CD8-positive, alpha-beta memory T cell (primary cell): ENCODE results near the gene SHISA5. TPM values are rescaled to one million over a fixed set of nuclear protein-coding genes. Genes with fewer than 3 reads are reported as not detected.

Experiments
- CTCF ChIA-PET: fragments of 350-600 bp; sonication (Branson Sonifier 250); formaldehyde crosslinking; loops from one replicate; lab custom pipeline; 2021; ENCODE audit warnings: antibody characterized with exemption; lab: Charles Lee
- POLR2A ChIA-PET: fragments of 350-600 bp; sonication (Branson Sonifier 250); formaldehyde crosslinking; loops from one replicate; lab custom pipeline; 2021; ENCODE audit warnings: antibody characterized with exemption; lab: Charles Lee
- DNase-seq, 5 donors: peaks; one replicate each; pipeline versions ENCODE4 v3.0.0 to v3.0.0-alpha.2; 2020 to 2022; ENCODE audit warnings: mixed read lengths in 1 of 5
- H3K27ac ChIP-seq: one replicate; pipeline ENCODE4 v1.7.0; 2013; ENCODE audit warnings: low read depth, mild to moderate bottlenecking, low read length, moderate library complexity
- H3K27me3 ChIP-seq: 2 replicates; pipeline ENCODE4 v1.7.0; 2013; ENCODE audit warnings: low read length, mild to moderate bottlenecking; ENCODE audit not compliant: insufficient read depth, poor library complexity, severe bottlenecking
- H3K36me3 ChIP-seq: 2 replicates; pipeline ENCODE4 v1.7.0; 2013; ENCODE audit warnings: mild to moderate bottlenecking, low read length, moderate library complexity; ENCODE audit not compliant: insufficient read depth
- H3K4me1 ChIP-seq: 2 replicates; pipeline ENCODE4 v1.7.0; 2013; ENCODE audit warnings: mild to moderate bottlenecking, low read length, moderate library complexity; ENCODE audit not compliant: insufficient read depth
- H3K4me3 ChIP-seq: 2 replicates; pipeline ENCODE4 v1.7.0; 2013; ENCODE audit warnings: mild to moderate bottlenecking, low read length
- H3K9me3 ChIP-seq: 2 replicates; pipeline ENCODE4 v1.7.0; 2013; ENCODE audit warnings: mild to moderate bottlenecking, low read length
- H3K27ac Mint-ChIP-seq, 8 donors: one replicate each; pipeline ENCODE4 v1.8.0; 2020 to 2021; ENCODE audit warnings: mixed read lengths in 8 of 8, mild to moderate bottlenecking in 6 of 8, inconsistent platforms in 3 of 8, moderate library complexity in 3 of 8
- H3K27me3 Mint-ChIP-seq, 2 donors: one replicate each; pipeline ENCODE4 v1.8.0; 2020 to 2021; ENCODE audit warnings: mixed read lengths in 2 of 2, mild to moderate bottlenecking in 1 of 2, moderate library complexity in 1 of 2
- H3K36me3 Mint-ChIP-seq, 3 donors: one replicate each; pipeline ENCODE4 v1.8.0; 2020 to 2021; ENCODE audit warnings: mixed read lengths in 3 of 3, inconsistent platforms in 1 of 3, mild to moderate bottlenecking in 1 of 3
- H3K4me1 Mint-ChIP-seq, 3 donors: one replicate each; pipeline ENCODE4 v1.8.0; 2020 to 2021; ENCODE audit warnings: mixed read lengths in 3 of 3, inconsistent platforms in 1 of 3, mild to moderate bottlenecking in 1 of 3
- H3K4me3 Mint-ChIP-seq, 7 donors: one replicate each; pipeline ENCODE4 v1.8.0; 2020 to 2021; ENCODE audit warnings: mixed read lengths in 7 of 7, mild to moderate bottlenecking in 6 of 7, moderate library complexity in 4 of 7, inconsistent platforms in 2 of 7
- H3K9me3 Mint-ChIP-seq, 5 donors: one replicate each; pipeline ENCODE4 v1.8.0; 2020 to 2022; ENCODE audit warnings: mixed read lengths in 5 of 5, mild to moderate bottlenecking in 3 of 5, moderate library complexity in 2 of 5, inconsistent platforms in 1 of 5
- polyA plus RNA-seq: library from polyadenylated mRNA; unstranded; fragments of 300-500 nt; fragmentation: Illumina TruSeq; gene quantifications from one replicate; pipeline ENCODE4 v1.2.3, GENCODE V29; 2021
- total RNA-seq, 2 experiments: library from RNA; stranded (reverse); gene quantifications; one replicate each; pipeline ENCODE4 v1.2.3, GENCODE V29; 2021

SHISA5 gene
- total and polyA plus RNA-seq, 3 experiments from 2014 or later = 102 to 470 (median 102) TPM

DNA sequence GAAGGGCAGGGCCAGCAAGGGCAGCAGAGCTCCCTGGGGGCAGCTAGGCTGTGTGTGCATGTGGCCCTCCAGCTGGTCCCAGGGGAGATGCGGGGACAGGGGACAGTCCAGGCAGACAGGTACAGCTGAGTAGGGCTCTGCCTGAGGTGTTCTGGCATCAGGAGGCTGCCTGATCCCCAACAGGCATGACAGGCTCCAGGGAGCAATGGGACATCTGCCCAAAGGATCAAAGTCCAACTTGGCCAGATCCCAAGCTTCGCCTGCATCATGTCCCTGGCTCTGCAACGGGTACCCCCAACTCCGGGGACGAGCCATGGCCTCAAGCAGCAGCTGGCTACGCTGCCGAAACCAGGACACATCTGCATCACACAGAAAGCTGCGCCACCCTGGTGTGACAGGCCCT, 35.6 kb downstream of the SHISA5 start:
- peaks cover 28% of the 10 kb centered on the region for H3K36me3 ChIP-seq
- Mint-ChIP-seq H3K4me1 (peaks cover 49 to 69% (median 62%) of the 10 kb centered on the region in 3 donors), H3K9me3 (no peaks in the 10 kb centered on the region), H3K27ac (peak overlapping the region; percentile 82 to 99 (median 96)), H3K36me3 (peaks cover 0 to 46% (median 11%) of the 10 kb centered on the region in 3 donors), H3K4me3 (peak overlapping the region; percentile 56 to 94 (median 90)), H3K27me3 (no peaks in the 10 kb centered on the region)
- H3K27ac ChIP-seq = no peak overlapping the region
- H3K27me3 ChIP-seq = no peaks in the 10 kb centered on the region
- ChIA-PET CTCF (interaction anchor here (1.0 to 10.2 kb wide), 3 partner anchors 11 to 32 kb away, joined by 3 to 69 read pairs (median 6); no protein-coding TSS in a partner anchor), POLR2A (interaction anchor here (1.7 kb wide), 1 partner anchor 28 kb away, joined by 4 read pairs; the partner anchor contains the start of genes CCDC51 and TMA7)
- peaks cover 73% of the 10 kb centered on the region for H3K4me1 ChIP-seq
- H3K9me3 ChIP-seq = no peaks in the 10 kb centered on the region
- DNase-seq = no peak
- no peak overlapping the region for H3K4me3 ChIP-seq

DNA sequence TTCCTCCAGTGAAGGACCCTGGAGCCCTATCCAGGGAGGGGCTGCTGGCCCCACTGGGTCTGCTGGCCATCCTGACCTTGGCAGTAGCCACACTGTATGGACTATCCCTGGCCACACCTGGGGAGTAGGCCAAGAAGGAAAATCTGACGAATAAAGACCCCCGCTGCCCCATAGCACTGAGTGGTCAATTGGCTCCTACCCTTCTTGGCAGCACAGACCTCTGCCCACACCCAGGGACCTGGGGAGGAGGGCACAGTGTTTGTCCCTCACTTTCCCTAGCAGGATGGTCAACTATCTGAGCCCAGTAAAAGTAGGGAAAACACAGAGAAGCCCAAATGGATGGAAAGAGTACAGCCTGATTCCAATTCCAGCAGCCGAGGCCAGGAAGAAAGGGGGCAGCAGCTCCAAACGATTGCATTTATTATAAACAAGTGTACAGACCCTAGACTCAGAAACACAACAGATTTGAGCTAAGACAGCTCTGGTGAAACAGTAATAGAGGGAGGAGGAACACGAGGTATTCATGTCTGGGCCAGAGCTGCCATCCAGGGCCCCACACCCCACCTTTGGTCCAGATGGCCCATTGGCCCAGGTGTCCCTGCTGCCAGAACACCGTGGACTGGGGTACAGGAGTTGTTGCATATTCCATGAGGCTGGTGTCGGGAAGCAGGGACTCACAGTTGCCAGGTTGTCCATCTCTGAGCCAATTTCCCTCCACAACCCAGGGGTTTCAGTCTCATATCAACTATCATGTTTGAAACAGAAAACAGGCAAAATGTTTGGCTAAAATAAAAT, 36.3 kb downstream of the SHISA5 start:
- Histone ChIP-seq H3K4me3 (peak overlapping the region; percentile 71), H3K9me3 (no peaks in the 10 kb centered on the region), H3K36me3 (peaks cover 28% of the 10 kb centered on the region), H3K4me1 (peaks cover 70% of the 10 kb centered on the region), H3K27ac (no peak overlapping the region), H3K27me3 (no peaks in the 10 kb centered on the region)
- POLR2A ChIA-PET = interaction anchor here (1.1 to 2.5 kb wide), 4 partner anchors 11 to 40 kb away, joined by 3 to 11 read pairs (median 6); partner anchors contain the start of genes CCDC51 and TMA7
- CTCF ChIA-PET = interaction anchor here (1.0 to 10.2 kb wide), 7 partner anchors 10 to 90 kb away, joined by 3 to 69 read pairs (median 8); no protein-coding TSS in a partner anchor
- no peak for DNase-seq
- peak overlapping the region; percentile 86 to 94 (median 90) for H3K4me3 Mint-ChIP-seq
- no peaks in the 10 kb centered on the region for H3K9me3 Mint-ChIP-seq
- peaks cover 0 to 44% (median 11%) of the 10 kb centered on the region in 3 donors for H3K36me3 Mint-ChIP-seq
- H3K27me3 Mint-ChIP-seq = no peaks in the 10 kb centered on the region
- H3K27ac Mint-ChIP-seq = peak overlapping the region; percentile 96 to 99 (median 97)
- H3K4me1 Mint-ChIP-seq = peaks cover 42 to 62% (median 55%) of the 10 kb centered on the region in 3 donors

DNA sequence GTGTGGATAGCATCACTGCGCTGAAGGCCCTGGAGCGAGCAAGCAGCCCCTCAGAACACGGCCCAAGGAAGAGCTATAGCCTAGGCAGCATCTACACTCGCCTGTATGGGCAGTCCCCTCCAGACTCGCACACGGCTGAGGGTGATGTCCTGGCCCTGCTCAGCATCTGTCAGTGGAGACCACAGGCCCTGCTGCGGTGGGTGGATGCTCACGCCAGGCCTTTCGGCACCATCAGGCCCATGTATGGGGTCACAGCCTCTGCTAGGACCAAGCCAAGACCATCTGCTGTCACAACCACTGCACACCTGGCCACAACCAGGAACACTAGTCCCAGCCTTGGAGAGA, 36.9 kb downstream of the SHISA5 start:
- ChIA-PET CTCF (interaction anchor here (0.8 to 10.2 kb wide), 8 partner anchors 9 to 91 kb away, joined by 3 to 69 read pairs (median 8); no protein-coding TSS in a partner anchor), POLR2A (interaction anchor here (0.9 to 2.5 kb wide), 5 partner anchors 11 to 40 kb away, joined by 3 to 11 read pairs (median 4); partner anchors contain the start of genes CCDC51 and TMA7)
- Histone ChIP-seq H3K9me3 (no peaks in the 10 kb centered on the region), H3K36me3 (peaks cover 28% of the 10 kb centered on the region), H3K27me3 (no peaks in the 10 kb centered on the region), H3K27ac (no peak overlapping the region), H3K4me3 (peak overlapping the region; percentile 71), H3K4me1 (peaks cover 67% of the 10 kb centered on the region)
- Mint-ChIP-seq H3K9me3 (no peaks in the 10 kb centered on the region), H3K4me1 (peaks cover 41 to 61% (median 54%) of the 10 kb centered on the region in 3 donors), H3K4me3 (peak overlapping the region; percentile 86 to 94 (median 90)), H3K36me3 (peaks cover 0 to 43% (median 11%) of the 10 kb centered on the region in 3 donors), H3K27ac (peak overlapping the region; percentile 96 to 99 (median 97)), H3K27me3 (no peaks in the 10 kb centered on the region)
- DNase-seq = no peak

- CTCF ChIA-PET = interaction anchor here (0.8 to 10.2 kb wide), 8 partner anchors 9 to 91 kb away, joined by 3 to 69 read pairs (median 8); no protein-coding TSS in a partner anchor
- Mint-ChIP-seq H3K9me3 (no peaks in the 10 kb centered on the region), H3K4me1 (peaks cover 41 to 61% (median 54%) of the 10 kb centered on the region in 3 donors), H3K27me3 (no peaks in the 10 kb centered on the region), H3K4me3 (peak overlapping the region; percentile 86 to 94 (median 90)), H3K27ac (peak overlapping the region; percentile 96 to 99 (median 97)), H3K36me3 (peaks cover 0 to 43% (median 11%) of the 10 kb centered on the region in 3 donors)
- Histone ChIP-seq H3K36me3 (peaks cover 28% of the 10 kb centered on the region), H3K4me1 (peaks cover 62% of the 10 kb centered on the region), H3K4me3 (peak overlapping the region; percentile 71), H3K9me3 (no peaks in the 10 kb centered on the region), H3K27me3 (no peaks in the 10 kb centered on the region), H3K27ac (peak overlapping the region; percentile 89)
- DNase-seq = peak in 4 of 5 donors; percentile 18 to 60 (median 30)
- POLR2A ChIA-PET = interaction anchor here (0.7 to 2.5 kb wide), 6 partner anchors 11 to 143 kb away, joined by 3 to 11 read pairs (median 4); partner anchors contain the start of genes CCDC51, TMA7 and UQCRC1
Observed at GRCh38 chr3:48466386-48467109, 37.4 kb downstream of the SHISA5 start.

DNA sequence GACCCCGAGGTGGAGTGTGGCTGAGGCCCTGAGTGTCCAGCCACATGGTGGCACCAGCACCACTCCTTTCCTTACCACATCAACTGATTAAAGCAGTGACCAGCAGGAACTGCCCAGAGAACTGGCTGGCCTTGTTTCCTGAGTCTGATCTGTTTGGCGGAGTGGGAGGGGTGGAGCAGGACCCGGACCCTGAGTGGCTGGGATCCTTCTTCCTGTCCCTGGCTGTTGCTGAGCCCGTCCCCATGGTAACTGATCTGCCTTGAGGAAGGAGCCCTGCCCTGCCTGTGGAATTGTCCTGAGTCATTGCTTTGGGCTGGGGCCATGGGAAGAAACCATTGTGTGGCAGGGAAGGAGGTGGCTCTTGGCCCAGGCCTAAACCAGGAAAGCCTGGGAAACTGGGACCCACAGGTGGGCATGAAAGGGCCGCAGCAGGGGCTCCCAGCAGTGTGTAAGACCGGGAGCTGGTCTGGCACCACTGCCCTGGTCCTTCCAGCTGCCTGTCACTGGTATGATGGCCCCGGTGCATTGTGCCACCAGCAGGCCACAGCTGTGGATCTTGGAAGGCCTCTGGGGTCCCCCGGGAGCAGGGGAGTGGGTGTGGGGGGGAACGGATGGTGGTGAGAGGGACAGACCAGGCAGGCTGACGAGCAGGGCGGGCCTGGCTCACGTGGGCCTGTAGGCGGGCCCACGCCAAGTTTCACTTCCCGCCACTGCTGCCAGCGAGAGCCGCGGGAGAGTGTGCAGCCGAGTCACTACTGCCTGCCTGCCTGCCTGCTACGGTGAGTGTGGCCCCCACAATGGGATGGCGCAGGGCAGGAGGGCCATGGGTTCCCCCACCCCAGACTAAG, 38.2 kb downstream of the SHISA5 start:
- peak overlapping the region; percentile 89 for H3K27ac ChIP-seq
- peak overlapping the region; percentile 71 for H3K4me3 ChIP-seq
- Mint-ChIP-seq H3K4me3 (peak overlapping the region; percentile 86 to 94 (median 90)), H3K27me3 (no peaks in the 10 kb centered on the region), H3K27ac (peak overlapping the region; percentile 96 to 99 (median 97)), H3K4me1 (peaks cover 41 to 61% (median 61%) of the 10 kb centered on the region in 3 donors), H3K9me3 (no peaks in the 10 kb centered on the region), H3K36me3 (peaks cover 0 to 50% (median 11%) of the 10 kb centered on the region in 3 donors)
- no peaks in the 10 kb centered on the region for H3K9me3 ChIP-seq
- CTCF ChIA-PET = interaction anchor here (1.5 to 10.2 kb wide), 7 partner anchors 14 to 92 kb away, joined by 4 to 69 read pairs (median 8); no protein-coding TSS in a partner anchor
- peak; percentile 65 to 85 (median 74) for DNase-seq
- peaks cover 31% of the 10 kb centered on the region for H3K36me3 ChIP-seq
- POLR2A ChIA-PET = interaction anchor here (0.7 to 2.5 kb wide), 3 partner anchors 13 to 144 kb away, joined by 3 to 11 read pairs (median 7); partner anchors contain the start of gene UQCRC1
- peaks cover 54% of the 10 kb centered on the region for H3K4me1 ChIP-seq
- H3K27me3 ChIP-seq = no peaks in the 10 kb centered on the region

DNA sequence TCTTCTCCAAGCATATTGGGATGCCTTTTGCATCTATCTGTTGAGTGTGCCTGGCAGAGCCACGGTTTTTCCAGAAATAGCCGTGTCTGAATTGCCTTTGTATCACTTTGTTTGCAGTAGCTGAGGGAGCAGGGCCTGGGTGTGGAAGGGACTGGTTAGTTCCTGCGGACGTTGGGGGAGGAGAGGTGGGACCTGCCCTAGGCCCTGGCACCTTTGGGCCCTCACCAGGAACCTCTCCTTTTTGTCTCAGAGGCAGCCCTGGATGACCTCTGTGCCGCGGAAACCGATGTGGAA, 38.8 kb downstream of the SHISA5 start:
- no peaks in the 10 kb centered on the region for H3K27me3 Mint-ChIP-seq
- DNase-seq = no peak
- no peaks in the 10 kb centered on the region for H3K9me3 Mint-ChIP-seq
- H3K4me3 ChIP-seq = no peak overlapping the region
- peak overlapping the region; percentile 89 for H3K27ac ChIP-seq
- peaks cover 49% of the 10 kb centered on the region for H3K4me1 ChIP-seq
- H3K36me3 Mint-ChIP-seq = peaks cover 0 to 56% (median 11%) of the 10 kb centered on the region in 3 donors
- CTCF ChIA-PET = interaction anchor here (1.9 to 2.2 kb wide), 3 partner anchors 14 to 64 kb away, joined by 5 to 15 read pairs (median 8); no protein-coding TSS in a partner anchor
- POLR2A ChIA-PET = no interaction called here
- H3K9me3 ChIP-seq = no peaks in the 10 kb centered on the region
- no peaks in the 10 kb centered on the region for H3K27me3 ChIP-seq
- peak overlapping the region; percentile 68 to 91 (median 88) for H3K4me3 Mint-ChIP-seq
- peaks cover 41 to 60% (median 57%) of the 10 kb centered on the region in 3 donors for H3K4me1 Mint-ChIP-seq
- peaks cover 37% of the 10 kb centered on the region for H3K36me3 ChIP-seq
- H3K27ac Mint-ChIP-seq = peak overlapping the region; percentile 96 to 99 (median 97)
